Measurements from ENCODE around the gene SERGEF.

Gene SERGEF

GRCh38 chr11:17853280-17853679 is 159.6 kb downstream of the SERGEF start:
- DNase-seq: no peak

GRCh38 chr11:17852246-17852645 is 160.6 kb downstream of the SERGEF start:
- no peak for DNase-seq

GRCh38 chr11:17851697-17852096 is 161.2 kb downstream of the SERGEF start:
- DNase-seq: no peak

GRCh38 chr11:17850336-17850735 is 162.5 kb downstream of the SERGEF start:
- no peak for DNase-seq

GRCh38 chr11:17848715-17849114 is 164.1 kb downstream of the SERGEF start:
- DNase-seq: no peak

GRCh38 chr11:17846852-17847453 is 165.9 kb downstream of the SERGEF start:
- DNase-seq: no peak

- DNase-seq: no peak
These were observed 167.4 kb downstream of the SERGEF start for GRCh38 chr11:17845431-17845881.

- DNase-seq: no peak
These were observed 172.7 kb downstream of the SERGEF start for GRCh38 chr11:17840101-17840548.

GRCh38 chr11:17839450-17839849 is 173.4 kb downstream of the SERGEF start:
- DNase-seq: no peak

GRCh38 chr11:17838102-17838501 is 174.7 kb downstream of the SERGEF start:
- no peak for DNase-seq

GRCh38 chr11:17831883-17832282 is 181.0 kb downstream of the SERGEF start:
- no peak for DNase-seq

GRCh38 chr11:17831228-17831627 is 181.6 kb downstream of the SERGEF start:
- DNase-seq: no peak

- no peak for DNase-seq
These were observed 184.5 kb downstream of the SERGEF start for GRCh38 chr11:17828311-17828751.

- no peak for DNase-seq
These were observed 185.8 kb downstream of the SERGEF start for GRCh38 chr11:17827006-17827405.

GRCh38 chr11:17822401-17822781 is 190.5 kb downstream of the SERGEF start:
- DNase-seq: no peak

GRCh38 chr11:17821648-17822400 is 191.0 kb downstream of the SERGEF start:
- DNase-seq: no peak

- no peak for DNase-seq
These were observed 196.5 kb downstream of the SERGEF start for GRCh38 chr11:17816232-17816931.

GRCh38 chr11:17814546-17814945 is 198.3 kb downstream of the SERGEF start:
- no peak for DNase-seq

GRCh38 chr11:17813391-17814059 is 199.3 kb downstream of the SERGEF start:
- no peak for DNase-seq

- DNase-seq: no peak
These were observed 200.0 kb downstream of the SERGEF start for GRCh38 chr11:17812865-17813187.

GRCh38 chr11:17812091-17812864 is 200.6 kb downstream of the SERGEF start:
- DNase-seq: no peak

GRCh38 chr11:17811352-17811751 is 201.5 kb downstream of the SERGEF start:
- DNase-seq: no peak

- DNase-seq: no peak
These were observed 202.1 kb downstream of the SERGEF start for GRCh38 chr11:17810746-17811145.
